GM12878 (cell line): ENCODE results near the gene FZD8.

Experiments used
- CTCF ChIP-seq, 3 experiments: IDR thresholded peaks in 2 of 3; conservative IDR thresholded peaks in 1 of 3; 2 replicates each; pipeline ENCODE4 v1.5.1; 2011; ENCODE audit warnings: low read depth in 3 of 3, low read length in 3 of 3, mild to moderate bottlenecking in 3 of 3, control low read depth in 2 of 3, moderate library complexity in 2 of 3, inconsistent platforms in 1 of 3, mixed read lengths in 1 of 3; ENCODE audit not compliant: control insufficient read depth in 2 of 3, insufficient read depth in 1 of 3; ENCODE audit errors: extremely low read depth in 1 of 3
- EP300 ChIP-seq, 2 experiments: fragments of 150-350 bp in 1 of 2; IDR thresholded peaks; 2 replicates each; pipeline ENCODE4 v1.6.1; 2011 to 2012; ENCODE audit warnings: low read depth in 2 of 2, low read length in 2 of 2, borderline replicate concordance in 1 of 2, improper control_type of control experiment in 1 of 2, inconsistent platforms in 1 of 2; ENCODE audit not compliant: control insufficient read depth in 1 of 2
- EZH2 ChIP-seq: IDR thresholded peaks from 2 replicates; pipeline ENCODE4 v1.6.1; 2012; ENCODE audit warnings: low read depth, mild to moderate bottlenecking, control low read depth, inconsistent platforms, low read length, borderline replicate concordance; ENCODE audit not compliant: control insufficient read depth
- LARP7 ChIP-seq: fragments of 450-650 bp; IDR thresholded peaks from 2 replicates; pipeline ENCODE4 v1.6.1; 2017; ENCODE audit warnings: mild to moderate bottlenecking
- POLR2A ChIP-seq: IDR thresholded peaks from 2 replicates; pipeline ENCODE4 v1.6.1; 2011; ENCODE audit warnings: low read depth, mild to moderate bottlenecking, low read length
- ZNF24 ChIP-seq: fragments of 450-650 bp; IDR thresholded peaks from 2 replicates; pipeline ENCODE4 v1.6.1; 2017; ENCODE audit warnings: antibody characterized with exemption, mild to moderate bottlenecking
- ZSCAN29 ChIP-seq: fragments of 450-650 bp; IDR thresholded peaks from 2 replicates; pipeline ENCODE4 v1.6.1; 2017; ENCODE audit warnings: mild to moderate bottlenecking, moderate library complexity
- TF ChIP-seq, protein P1 (sequence below): IDR thresholded peaks from 2 replicates; pipeline ENCODE4 v1.6.1; 2012; ENCODE audit warnings: low read depth, low read length, improper control_type of control experiment
- TF ChIP-seq, protein P2 (sequence below): IDR thresholded peaks from 2 replicates; pipeline ENCODE4 v1.6.1; 2012; ENCODE audit warnings: improper control_type of control experiment, low read depth, low read length; ENCODE audit not compliant: insufficient replicate concordance
- TF ChIP-seq, protein P3 (sequence below): fragments of 450-650 bp; IDR thresholded peaks from 2 replicates; pipeline ENCODE4 v1.6.1; 2017; ENCODE audit warnings: mild to moderate bottlenecking, low read depth, inconsistent platforms; ENCODE audit not compliant: poor library complexity, severe bottlenecking

DNA sequence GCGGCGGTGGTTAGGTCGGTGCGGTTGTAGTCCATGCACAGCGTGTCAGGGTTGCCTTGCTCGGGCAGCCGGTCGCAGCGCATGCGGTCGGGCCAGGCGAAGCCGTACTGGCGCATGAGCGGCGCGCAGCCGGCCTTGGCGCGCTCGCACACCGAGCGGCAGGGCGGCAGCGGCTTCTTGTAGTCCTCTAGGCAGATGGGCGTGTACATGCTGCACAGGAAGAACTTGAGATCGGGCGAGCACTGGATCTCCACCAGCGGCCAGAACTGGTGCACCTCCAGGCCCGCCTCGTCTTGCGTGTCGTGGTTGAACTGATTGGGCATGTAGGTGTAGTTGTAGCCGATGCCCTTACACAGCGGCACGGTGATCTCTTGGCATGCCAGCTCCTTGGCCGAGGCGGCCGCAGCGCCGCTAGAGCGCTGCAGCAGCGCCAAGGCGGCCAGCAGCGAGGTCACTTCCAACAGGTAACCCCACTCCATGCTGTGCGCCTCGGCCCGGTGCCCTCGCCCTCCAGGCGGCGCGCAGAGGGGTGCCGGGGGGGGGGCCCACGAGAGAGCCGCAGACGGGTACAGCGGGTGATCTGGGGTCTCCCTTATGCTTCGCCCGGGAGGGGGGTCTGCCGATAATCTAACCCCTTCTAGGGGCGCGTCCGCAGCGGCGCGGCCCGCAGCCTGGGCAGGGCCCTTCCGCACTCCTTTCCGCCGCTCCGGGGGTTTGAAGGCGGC lies 983 bp downstream of the FZD8 start:
- TF ChIP-seq LARP7 (no peak), EP300 (IDR thresholded peaks at IDR 0.05; ENCODE audit: borderline replicate concordance in 1 of 2, control insufficient read depth in 1 of 2, low read depth in 2 of 2, low read length in 2 of 2) (no peak), CTCF (IDR thresholded peaks at IDR 0.05 in 2 of 3, conservative IDR thresholded peaks at IDR 0.05 in 1 of 3; ENCODE audit: control insufficient read depth in 2 of 3, extremely low read depth in 1 of 3, insufficient read depth in 1 of 3, low read depth in 3 of 3, low read length in 3 of 3) (no peak), ZNF24 (no peak), EZH2 (no peak), ZSCAN29 (no peak), POLR2A (no peak)
- TF ChIP-seq, protein P1, sequence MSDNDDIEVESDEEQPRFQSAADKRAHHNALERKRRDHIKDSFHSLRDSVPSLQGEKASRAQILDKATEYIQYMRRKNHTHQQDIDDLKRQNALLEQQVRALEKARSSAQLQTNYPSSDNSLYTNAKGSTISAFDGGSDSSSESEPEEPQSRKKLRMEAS, result no peak
- TF ChIP-seq, protein P2, sequence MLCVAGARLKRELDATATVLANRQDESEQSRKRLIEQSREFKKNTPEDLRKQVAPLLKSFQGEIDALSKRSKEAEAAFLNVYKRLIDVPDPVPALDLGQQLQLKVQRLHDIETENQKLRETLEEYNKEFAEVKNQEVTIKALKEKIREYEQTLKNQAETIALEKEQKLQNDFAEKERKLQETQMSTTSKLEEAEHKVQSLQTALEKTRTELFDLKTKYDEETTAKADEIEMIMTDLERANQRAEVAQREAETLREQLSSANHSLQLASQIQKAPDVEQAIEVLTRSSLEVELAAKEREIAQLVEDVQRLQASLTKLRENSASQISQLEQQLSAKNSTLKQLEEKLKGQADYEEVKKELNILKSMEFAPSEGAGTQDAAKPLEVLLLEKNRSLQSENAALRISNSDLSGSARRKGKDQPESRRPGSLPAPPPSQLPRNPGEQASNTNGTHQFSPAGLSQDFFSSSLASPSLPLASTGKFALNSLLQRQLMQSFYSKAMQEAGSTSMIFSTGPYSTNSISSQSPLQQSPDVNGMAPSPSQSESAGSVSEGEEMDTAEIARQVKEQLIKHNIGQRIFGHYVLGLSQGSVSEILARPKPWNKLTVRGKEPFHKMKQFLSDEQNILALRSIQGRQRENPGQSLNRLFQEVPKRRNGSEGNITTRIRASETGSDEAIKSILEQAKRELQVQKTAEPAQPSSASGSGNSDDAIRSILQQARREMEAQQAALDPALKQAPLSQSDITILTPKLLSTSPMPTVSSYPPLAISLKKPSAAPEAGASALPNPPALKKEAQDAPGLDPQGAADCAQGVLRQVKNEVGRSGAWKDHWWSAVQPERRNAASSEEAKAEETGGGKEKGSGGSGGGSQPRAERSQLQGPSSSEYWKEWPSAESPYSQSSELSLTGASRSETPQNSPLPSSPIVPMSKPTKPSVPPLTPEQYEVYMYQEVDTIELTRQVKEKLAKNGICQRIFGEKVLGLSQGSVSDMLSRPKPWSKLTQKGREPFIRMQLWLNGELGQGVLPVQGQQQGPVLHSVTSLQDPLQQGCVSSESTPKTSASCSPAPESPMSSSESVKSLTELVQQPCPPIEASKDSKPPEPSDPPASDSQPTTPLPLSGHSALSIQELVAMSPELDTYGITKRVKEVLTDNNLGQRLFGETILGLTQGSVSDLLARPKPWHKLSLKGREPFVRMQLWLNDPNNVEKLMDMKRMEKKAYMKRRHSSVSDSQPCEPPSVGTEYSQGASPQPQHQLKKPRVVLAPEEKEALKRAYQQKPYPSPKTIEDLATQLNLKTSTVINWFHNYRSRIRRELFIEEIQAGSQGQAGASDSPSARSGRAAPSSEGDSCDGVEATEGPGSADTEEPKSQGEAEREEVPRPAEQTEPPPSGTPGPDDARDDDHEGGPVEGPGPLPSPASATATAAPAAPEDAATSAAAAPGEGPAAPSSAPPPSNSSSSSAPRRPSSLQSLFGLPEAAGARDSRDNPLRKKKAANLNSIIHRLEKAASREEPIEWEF, result no peak
- TF ChIP-seq, protein P3, sequence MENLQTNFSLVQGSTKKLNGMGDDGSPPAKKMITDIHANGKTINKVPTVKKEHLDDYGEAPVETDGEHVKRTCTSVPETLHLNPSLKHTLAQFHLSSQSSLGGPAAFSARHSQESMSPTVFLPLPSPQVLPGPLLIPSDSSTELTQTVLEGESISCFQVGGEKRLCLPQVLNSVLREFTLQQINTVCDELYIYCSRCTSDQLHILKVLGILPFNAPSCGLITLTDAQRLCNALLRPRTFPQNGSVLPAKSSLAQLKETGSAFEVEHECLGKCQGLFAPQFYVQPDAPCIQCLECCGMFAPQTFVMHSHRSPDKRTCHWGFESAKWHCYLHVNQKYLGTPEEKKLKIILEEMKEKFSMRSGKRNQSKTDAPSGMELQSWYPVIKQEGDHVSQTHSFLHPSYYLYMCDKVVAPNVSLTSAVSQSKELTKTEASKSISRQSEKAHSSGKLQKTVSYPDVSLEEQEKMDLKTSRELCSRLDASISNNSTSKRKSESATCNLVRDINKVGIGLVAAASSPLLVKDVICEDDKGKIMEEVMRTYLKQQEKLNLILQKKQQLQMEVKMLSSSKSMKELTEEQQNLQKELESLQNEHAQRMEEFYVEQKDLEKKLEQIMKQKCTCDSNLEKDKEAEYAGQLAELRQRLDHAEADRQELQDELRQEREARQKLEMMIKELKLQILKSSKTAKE, result no peak
